Breast epithelium (tissue), 3 donors: ENCODE results near the gene NKAIN1.

Experiments used
- POLR2A ChIP-seq: fragments of 450-650 bp; IDR thresholded peaks from one replicate; pipeline ENCODE4 v1.6.1; 2016; ENCODE audit warnings: antibody characterized with exemption, mild to moderate bottlenecking, moderate library complexity
- POLR2AphosphoS5 ChIP-seq, 3 donors: sonication (generic); formaldehyde crosslinking; IDR thresholded peaks; one replicate each; pipeline ENCODE4 v1.6.1; 2017; ENCODE audit warnings: antibody characterized with exemption in 3 of 3
- TF ChIP-seq, protein P1 (sequence below), 3 donors: fragments of 450-650 bp; IDR thresholded peaks; one replicate each; pipeline ENCODE4 v1.5.1; 2016 to 2017; ENCODE audit warnings: antibody characterized with exemption in 3 of 3, mild to moderate bottlenecking in 3 of 3, moderate library complexity in 3 of 3

DNA sequence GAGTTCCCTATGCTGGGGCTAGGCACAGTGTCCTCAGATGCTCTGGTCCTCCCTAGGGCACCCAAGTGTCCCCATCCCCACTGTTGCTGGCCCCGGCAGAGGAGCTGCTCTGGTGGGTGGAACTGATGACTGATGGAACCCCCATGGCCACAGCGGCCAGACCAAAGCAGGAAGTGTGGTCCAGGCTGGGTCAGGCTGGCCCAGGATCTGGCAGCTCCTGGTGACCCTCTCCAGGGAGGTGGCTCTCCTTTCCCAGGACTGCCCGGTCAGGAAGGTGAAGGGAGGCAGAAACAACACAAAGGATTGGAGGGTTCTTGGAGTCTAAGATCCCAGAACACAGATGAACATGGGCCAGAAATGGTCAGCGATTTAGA lies 1.1 kb downstream of the NKAIN1 start:
- TF ChIP-seq POLR2A (no peak), POLR2AphosphoS5 (IDR thresholded peaks at IDR 0.05) (no peak)
- TF ChIP-seq, protein P1, sequence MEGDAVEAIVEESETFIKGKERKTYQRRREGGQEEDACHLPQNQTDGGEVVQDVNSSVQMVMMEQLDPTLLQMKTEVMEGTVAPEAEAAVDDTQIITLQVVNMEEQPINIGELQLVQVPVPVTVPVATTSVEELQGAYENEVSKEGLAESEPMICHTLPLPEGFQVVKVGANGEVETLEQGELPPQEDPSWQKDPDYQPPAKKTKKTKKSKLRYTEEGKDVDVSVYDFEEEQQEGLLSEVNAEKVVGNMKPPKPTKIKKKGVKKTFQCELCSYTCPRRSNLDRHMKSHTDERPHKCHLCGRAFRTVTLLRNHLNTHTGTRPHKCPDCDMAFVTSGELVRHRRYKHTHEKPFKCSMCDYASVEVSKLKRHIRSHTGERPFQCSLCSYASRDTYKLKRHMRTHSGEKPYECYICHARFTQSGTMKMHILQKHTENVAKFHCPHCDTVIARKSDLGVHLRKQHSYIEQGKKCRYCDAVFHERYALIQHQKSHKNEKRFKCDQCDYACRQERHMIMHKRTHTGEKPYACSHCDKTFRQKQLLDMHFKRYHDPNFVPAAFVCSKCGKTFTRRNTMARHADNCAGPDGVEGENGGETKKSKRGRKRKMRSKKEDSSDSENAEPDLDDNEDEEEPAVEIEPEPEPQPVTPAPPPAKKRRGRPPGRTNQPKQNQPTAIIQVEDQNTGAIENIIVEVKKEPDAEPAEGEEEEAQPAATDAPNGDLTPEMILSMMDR (IDR thresholded peaks at IDR 0.05), result no peak
